NCI-H187 (cell line): ENCODE results near the gene MAP1LC3B.
"Not testable (repeated sequence)": the region's sequence is repeated elsewhere in the genome, so short reads cannot be mapped to it uniquely, and the experiment has no call there.

ENCODE experiments used
- DNase-seq, 2 experiments: peaks; one replicate each; lab custom pipeline; 2025; lab: John Stamatoyannopoulos, UW

Gene MAP1LC3B

GRCh38 chr16:87360862-87361610 is 31.1 kb upstream of the MAP1LC3B start:
- DNase-seq, result no peak

DNA sequence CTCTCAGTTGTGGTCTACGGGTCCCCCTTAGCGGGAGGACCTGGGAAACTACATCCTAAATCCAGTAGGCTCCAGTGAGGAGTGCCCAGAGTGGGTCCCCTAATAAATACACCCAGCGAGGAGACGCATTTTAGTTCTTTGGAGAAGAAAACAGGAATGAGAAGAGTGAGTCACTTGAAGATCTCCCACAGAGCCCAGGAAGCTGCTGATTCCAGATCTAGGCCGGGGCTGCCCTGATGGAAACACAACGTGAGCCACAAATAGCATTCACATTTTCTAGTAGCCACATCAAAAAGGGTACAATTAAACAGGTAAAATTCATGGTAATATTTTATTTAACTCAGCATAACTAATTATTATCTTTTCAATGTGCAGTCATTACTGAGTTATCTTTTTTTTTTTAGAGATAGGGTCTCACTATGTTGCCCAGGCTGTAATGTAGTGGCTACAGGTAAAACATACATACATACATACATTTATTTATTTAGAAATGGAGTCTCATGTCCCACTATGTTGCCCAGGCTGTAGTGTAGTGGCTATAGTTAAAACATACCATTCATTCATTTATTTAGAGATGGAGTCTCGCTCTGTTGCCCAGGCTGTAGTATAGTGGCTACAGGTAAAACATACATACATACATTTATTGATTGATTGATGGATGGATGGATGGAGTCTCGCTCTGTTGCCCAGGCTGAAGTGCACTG is 30.1 kb upstream of the MAP1LC3B start:
- DNase-seq, result no peak

- not testable (repeated sequence) for DNase-seq
Observed at GRCh38 chr16:87362828-87363559, 29.1 kb upstream of the MAP1LC3B start.

DNA sequence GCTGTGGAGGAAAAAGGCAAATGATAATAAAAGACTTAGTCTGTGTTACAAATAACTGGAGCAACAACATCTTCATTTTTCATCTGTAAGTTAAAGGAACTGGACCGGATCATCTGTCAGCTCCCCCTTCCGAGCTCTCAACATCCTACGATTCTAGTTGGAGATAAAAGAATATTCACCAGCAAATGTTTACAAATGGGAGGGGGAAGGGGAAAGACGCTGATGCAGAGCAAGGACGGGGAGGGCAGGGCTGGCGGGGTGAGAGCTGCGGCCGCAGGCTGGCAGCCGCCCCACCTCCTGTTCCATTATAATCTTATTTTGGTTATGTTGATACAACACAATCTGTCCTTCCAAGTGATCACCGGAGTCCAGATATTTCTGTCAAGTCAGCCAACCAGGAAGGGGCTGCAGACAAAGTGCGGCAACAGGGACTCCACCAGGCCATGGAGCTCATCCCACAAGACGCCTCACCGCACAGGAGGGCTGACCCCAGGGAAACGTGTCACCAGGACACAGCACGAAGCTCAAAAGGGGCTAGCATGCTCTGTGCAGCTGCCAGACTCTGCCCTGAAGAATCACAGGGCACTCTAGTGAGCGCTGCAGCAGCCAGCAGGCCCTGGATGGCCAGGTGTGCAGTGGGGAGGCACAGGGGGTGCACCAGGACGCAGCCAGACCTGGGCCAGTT is 28.2 kb upstream of the MAP1LC3B start:
- DNase-seq, result no peak

DNA sequence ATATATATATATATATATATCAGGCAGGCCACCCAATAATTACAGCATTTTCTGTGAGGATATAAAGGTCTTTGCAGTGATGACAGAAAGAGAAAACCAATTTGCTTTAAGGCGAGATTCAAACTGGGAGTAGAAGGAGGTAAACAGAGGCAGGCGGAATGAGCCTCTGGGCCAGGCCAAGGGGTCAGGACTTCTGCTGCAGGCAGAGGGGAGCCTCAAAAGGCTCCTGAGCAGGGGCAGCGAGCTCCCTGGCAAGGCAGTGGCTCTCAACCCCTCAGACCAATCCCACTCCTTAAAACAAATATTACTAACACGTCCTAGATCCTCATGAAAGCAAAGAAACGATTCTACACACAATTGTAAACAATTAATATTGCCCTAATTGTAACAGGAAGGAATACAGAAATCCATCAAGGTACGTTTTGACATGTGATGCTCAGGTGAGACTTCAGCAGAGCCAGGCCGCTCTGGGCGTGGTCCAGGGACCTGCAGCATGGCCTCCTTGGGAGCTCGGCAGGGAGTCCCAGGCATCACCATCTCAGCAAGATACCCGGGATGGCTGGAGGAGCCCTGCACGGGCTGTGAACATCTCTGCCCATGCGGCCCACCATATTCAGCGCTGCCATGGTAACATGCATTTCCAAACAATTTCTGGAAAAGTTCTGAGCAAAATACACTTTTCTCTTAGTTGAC is 27.0 kb upstream of the MAP1LC3B start:
- DNase-seq, result no peak

DNA sequence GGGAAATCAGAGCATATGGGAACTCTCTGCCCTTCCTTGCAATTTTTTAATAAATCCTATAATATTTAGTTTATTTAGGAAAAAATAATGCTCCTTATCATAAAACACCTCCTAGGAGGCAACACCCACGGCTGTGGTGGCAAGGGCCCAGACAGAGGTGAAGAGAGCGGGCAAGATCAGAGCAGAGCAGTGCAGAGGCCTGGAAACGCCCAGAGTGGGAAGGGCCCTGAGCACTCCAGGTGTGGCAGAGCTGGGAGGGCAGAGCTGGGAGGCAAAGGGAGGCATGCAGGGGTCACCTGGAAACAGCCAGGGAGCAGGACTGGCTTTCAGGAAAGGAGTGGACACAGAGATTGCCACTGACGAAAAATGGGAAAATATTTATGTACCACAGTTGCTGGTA is 25.8 kb upstream of the MAP1LC3B start:
- no peak for DNase-seq

DNA sequence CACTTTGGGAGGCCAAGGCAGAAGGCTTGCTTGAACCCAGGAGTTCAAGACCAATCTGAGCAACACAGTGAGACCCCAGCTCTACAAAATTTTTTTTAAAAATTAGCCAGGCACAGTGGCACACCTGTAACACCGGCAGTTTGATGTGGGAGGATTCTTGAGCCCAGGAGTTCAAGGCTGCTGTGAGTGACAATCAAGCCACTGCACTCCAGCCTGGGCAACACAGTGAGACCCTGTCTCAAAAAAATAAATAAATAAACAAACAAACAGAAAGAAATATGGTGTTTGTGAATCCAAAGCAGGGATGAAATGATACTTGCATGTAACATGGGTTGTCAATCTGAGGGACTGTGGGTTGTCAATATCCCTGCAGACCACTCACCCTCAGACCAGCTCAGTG is 25.2 kb upstream of the MAP1LC3B start:
- no peak for DNase-seq

- no peak for DNase-seq
Observed at GRCh38 chr16:87367529-87367928, 24.6 kb upstream of the MAP1LC3B start.

- no peak for DNase-seq
Observed at GRCh38 chr16:87368029-87368770, 23.9 kb upstream of the MAP1LC3B start.

DNA sequence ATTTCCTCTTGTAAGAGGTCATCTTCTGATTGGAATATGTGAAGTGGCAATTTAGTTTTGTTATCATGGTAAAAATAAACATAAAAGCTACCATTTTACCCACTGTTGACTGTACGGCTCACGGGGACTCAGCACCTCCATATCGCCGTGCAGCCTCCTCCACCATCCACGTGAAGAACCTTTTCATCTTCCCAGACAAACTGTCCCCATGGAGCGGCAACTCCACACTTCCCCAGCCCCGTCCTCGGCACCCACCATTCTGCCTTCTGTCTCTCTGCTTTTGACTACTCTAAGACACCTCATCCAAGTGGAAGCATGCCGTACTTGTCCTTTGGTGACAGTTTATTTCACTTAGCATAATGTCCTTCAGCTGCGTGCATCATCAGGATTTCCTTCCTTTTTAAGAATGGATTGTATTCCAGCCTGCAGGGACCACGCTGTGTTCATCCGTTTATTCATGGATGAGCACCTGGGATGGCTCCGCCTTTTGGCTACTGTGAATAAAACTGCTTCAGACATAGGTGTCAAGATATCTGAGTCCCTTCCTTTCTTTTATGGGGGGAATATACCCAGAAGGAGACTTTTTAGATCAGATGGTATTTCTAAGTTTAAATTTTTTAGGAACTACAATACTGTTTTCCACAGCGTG is 22.9 kb upstream of the MAP1LC3B start:
- DNase-seq, result no peak

DNA sequence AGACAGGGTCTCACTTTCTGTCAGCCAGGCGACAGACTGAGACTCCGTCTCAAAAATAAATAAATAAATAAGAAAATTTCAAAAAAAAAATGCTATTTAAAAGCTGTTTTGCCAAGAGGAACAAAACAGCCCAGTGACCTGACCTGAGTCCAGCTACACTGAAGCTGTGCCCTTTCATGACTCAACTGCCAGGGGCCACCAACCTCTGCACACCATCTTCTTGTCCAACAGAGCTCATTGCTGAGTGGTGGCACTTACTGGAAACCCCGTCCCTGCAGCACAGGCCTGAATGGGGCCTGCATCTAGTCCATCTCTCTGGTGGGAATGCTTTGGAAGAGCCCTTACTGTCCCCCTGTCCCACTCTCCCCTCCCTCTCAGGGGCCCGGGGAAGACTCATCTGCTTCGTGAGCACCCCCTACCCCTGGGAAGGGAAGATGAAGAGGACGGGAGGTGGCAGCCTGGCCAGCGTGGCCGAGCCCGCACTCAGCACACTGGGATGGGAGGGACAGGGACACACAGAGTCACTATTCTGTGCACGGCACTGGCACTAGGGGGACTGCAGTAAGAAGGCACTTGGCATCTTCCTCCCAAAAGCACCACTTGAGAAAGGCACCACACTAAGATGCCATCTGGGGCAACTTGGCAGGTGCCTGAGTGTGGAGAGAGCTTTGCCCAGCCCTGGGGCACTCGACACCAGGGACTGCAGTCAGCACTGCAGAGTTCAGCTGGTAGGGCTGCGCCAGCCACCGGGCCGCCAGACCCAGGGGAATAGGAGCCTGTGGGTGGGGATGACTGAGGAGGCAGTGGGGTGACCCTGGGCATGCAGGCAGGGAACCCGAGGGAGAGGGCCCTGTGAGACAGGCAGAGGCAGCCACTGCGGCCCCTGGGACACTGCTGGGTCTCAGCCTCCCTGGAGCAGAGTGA is 22.1 kb upstream of the MAP1LC3B start:
- DNase-seq, result no peak

GRCh38 chr16:87371261-87371866 is 20.8 kb upstream of the MAP1LC3B start:
- DNase-seq, result no peak

DNA sequence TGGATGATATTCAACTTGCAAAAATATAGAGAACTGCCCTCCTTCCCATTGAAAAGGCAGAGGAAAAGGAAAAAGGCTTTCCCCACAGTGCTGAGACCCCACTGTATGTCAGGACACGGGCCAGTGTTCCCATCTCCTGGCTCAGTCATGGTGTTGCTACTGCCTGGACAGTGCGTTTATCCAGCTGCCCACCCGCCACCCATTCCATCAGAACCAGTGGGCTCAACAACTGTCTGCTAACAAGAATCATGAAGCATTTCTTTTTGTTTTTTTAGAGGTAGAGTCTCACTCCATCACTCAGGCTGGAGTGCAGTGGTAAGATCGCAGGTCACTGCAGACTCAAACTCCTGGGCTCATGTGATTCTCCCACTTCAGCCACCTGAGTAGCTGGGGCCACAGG is 19.8 kb upstream of the MAP1LC3B start:
- DNase-seq, result no peak

DNA sequence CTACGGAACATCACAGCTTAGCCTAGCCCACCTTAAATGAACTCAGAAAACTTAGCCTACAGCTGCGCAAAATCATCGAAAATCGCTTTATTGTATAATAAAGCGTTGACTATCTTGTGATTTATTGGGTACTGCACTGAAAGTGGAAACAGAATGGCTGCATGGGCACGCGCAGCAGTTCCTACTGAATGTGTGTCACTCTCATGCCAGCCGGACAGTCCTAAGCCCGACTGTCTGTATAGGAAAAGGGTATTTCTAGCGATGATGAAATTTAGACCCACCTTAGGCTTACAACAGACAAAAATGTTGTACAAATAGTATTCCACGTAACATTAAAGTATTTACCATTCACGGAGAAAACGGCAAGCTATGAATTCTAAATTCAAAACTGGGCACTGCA is 17.8 kb upstream of the MAP1LC3B start:
- no peak for DNase-seq

DNA sequence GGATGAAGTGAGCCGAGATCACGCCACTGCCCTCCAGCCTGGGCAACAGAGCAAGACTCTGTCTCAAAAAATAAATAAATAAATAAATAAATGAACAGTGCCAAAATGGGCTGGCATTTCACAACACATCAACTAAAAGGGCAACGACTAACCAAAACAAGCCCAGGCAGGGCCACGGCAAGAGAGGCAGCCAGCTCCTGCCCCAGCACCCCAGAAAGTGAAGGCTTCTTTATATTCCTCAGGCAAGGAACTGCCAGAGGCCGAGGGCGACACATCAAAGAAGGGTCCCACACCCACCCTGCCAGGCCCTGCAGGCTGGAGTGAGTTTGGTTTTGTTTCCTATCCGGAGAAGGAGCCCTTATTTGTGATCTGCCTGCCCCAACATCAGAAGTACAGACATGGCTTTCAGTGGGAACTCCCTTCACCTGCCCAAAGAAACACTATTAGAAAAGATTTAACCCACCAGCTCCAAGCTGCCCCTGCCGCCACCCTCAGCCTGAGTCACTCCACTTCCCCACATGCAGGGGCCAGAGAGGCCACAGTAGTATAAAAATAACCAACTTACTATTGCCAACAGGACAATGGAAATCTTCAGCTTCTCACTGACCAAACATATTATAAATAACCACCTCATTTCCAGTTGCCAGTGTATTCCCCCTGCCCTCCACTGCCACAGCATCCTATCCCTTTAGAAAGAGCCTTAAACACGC is 16.6 kb upstream of the MAP1LC3B start:
- DNase-seq, result no peak

GRCh38 chr16:87376660-87377059 is 15.5 kb upstream of the MAP1LC3B start:
- DNase-seq, result no peak

DNA sequence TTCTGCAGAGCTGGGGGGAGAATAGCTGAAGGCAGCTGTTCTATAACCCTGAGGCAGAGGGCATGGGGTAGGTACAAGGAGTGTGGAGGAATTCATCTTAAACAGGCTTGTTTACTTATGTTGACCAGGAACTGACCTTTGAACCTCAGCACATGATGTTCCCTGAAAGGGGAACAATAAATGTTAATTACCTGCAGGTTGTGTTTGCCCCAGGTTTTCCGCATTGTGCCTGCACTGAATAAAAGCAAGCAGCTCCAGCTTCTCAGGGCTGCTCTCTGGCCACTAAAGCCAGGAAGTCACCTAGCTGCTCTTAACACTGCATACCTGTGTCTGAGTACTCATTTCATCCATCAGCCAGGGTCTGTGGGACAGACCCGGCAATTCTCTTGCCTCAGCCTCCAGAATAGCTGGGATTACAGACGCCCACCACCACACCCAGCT is 12.8 kb upstream of the MAP1LC3B start:
- not testable (repeated sequence) for DNase-seq

DNA sequence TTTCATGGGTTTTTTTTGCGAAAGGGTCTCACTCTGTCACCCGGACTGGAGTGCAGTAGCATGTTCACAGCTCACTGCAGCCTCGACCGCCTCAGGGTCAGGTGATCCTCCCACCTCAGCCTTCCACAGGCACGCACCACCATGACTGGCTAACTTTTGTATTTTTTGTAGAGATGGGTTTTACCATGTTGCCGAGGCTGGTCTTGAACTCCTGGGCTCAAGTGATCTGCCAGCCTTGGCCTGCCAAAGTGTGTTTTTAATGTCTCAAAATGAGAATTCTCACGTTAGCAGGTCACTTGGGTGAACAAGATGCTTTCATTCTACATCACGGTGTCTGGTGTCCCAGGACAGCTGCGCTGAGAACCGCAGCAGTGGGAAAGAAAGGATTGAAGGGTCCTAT is 11.7 kb upstream of the MAP1LC3B start:
- no peak for DNase-seq
